ENCODE measurements around the gene DPP7.

DPP7 gene

DNA sequence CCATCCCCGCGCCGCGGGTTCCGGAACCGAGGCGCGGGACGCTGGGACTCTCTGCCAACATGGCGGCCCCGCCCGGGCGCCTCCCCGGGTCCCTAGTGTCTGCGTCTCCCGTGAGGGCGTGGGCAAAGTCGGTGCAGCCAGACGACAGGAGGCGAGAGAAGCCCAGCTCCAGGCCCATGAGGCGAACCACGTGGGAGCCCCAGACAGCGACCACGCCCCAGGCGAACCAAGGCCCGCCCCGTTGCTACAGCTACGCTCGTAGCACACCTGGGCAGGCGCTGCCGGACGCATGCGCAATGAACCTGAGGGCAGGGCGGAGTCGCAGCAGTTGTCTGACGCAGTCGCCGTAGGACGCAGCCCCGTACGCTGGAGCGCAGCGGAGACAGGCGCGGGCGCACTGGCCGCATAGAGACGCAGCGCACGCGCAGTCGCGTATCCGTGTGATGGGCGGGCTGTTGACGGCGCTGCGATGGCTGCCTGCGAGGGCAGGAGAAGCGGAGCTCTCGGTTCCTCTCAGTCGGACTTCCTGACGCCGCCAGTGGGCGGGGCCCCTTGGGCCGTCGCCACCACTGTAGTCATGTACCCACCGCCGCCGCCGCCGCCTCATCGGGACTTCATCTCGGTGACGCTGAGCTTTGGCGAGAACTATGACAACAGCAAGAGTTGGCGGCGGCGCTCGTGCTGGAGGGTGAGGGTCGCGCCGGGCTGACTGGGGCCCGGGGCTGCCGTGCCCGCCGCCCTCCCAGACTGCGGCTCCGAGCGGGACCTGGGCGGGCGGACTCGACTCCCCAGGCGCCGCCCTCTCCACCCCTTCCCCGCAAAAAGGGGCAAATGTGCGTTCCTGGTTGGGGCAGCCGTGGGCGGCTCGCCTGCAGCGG lies 27.8 kb downstream of the DPP7 start, which contains the start of gene MAN1B1:
Gene MAN1B1 (plus strand): TSS at position 455 of the 878 bp plus-strand sequence. CDS start 15 bp downstream, at position 470.
- DNase-seq, result peak; percentile 100

DNA sequence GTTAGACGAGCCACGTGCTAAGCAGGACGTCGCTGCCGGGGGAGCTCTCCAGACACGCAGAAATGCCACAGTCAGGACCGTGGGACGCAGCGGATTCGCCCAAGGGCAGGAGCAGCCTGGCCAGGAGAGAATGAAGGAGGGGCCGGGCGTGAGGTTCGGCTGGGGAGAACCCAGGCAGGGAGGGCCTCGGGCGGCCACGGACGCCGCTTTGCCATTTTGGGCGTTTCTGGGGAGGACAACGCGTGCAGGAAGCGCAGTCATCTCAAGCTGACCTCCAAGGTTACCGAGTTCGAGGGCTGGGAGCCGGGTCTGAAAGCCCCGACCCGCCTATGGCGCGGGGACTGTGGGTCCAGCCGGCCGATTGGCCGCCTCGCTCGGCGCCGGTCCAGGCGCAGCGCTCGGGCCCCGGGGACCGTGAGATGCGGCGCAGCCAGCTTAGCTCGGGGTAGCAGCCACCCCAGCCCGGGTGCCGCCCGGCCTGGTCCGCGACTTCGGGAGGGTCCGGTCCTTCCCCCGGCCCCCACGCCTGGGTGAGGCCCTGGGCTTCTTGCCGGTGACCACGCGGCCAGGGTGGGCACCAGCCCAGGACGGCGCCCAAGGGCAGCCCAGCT lies 28.5 kb downstream of the DPP7 start:
- peak; percentile 51 for DNase-seq

DNA sequence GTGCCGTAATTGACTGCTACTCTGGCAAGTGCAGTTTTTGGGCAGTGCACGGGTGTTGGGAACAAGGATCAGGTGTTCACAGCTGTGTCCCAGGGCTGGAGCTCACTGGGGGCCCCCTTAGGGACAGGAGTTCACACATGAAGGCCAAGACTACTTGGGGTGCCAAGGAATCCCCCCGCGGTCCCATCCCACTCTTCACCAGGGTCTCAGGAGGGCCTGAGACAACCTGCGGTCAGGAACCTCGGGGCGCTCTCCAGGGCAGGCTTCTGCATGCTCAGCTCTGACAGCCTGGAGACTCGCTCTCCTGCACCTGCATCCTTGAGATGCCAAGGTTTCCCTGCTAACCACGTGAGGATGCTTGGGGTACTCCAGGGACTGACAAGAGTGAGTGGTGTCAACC lies 30.0 kb downstream of the DPP7 start:
- no peak for DNase-seq

DNA sequence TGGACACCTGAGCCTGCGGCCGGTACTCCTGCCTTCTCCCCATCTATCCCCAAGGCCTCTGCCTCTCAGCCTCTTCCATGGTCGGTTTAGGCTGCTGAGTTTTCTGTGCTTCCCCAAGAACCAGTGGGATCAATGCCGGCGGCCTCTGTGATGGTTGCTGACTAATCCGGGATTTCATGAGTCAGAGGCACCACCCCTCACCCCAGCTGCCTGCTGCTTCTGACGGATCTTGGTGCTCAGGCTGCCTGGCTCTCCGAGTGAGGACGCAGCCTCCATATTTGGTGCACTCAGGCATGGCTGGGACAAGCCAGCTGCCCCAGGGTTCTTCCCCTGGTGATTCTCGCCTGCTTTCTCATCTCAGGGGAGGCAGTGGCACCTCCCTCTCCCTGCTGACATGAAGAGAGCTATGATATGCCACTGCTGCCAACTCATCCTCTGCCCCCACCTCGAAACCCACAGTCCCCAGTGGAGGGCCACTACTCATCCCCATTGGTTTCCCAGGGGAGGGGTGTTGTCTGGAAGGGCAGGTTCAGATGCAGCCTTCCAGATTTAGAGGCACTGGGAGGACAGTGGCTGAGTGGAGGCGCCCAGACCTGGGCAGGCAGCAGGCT lies 31.0 kb downstream of the DPP7 start:
- no peak for DNase-seq

DNA sequence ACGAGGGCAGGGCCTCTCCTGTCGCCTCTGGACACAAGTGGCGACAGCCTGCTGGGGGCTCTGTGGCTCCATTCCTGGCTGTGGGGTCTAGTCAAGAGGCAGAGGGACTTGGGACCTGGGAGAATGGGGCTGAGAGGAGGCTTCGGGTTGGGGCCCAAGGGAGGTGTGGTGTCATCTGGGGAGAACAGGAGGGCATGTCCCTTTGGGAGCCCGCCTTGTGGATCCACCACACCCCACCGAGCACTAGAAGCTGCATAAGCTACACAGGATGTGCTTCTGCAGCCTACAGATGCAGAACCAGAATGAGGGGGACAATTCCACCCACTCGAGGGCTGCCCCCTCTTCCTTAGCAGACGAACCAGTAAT lies 31.6 kb downstream of the DPP7 start:
- no peak for DNase-seq

DNA sequence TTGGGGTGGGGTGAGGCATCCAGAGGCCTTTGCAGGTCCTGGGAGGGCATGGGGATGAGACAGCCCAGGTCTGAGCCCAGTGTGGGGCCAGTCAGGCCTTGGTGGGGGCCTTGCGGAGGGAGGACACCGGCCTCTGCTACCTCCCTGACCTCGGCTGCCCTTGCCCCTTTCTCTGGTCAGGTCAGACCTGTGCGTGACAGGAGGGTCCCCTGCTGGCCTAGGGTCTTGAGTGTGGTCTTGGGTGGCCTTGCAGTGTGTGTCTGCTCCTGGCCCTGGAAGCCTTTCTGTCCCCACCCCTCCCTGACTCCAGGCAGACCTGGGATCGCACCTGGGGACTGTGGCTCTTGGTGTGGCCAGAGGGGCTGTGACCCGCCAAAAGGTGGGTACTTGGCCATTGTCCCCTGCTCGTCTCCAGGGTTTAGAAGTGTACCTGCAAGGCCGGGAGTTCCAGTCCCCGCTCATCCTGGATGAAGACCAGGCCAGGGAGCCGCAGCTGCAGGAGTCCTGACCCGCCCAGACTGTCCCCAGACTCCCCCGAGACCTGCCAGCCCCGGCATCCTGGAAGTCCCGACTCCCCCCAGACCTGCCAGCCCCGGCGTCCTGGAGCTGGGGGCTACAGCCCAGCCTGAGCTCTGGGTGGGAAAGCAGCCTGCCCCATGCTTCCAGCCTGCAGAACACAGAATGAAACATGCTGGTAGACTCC lies 32.2 kb downstream of the DPP7 start:
- DNase-seq, result no peak

GRCh38 chr9:137080260-137081122 lies 34.0 kb downstream of the DPP7 start:
- no peak for DNase-seq

GRCh38 chr9:137079401-137079787 lies 35.1 kb downstream of the DPP7 start:
- no peak for DNase-seq

- DNase-seq, result no peak
These were observed 35.7 kb downstream of the DPP7 start for GRCh38 chr9:137078701-137079400.

DNA sequence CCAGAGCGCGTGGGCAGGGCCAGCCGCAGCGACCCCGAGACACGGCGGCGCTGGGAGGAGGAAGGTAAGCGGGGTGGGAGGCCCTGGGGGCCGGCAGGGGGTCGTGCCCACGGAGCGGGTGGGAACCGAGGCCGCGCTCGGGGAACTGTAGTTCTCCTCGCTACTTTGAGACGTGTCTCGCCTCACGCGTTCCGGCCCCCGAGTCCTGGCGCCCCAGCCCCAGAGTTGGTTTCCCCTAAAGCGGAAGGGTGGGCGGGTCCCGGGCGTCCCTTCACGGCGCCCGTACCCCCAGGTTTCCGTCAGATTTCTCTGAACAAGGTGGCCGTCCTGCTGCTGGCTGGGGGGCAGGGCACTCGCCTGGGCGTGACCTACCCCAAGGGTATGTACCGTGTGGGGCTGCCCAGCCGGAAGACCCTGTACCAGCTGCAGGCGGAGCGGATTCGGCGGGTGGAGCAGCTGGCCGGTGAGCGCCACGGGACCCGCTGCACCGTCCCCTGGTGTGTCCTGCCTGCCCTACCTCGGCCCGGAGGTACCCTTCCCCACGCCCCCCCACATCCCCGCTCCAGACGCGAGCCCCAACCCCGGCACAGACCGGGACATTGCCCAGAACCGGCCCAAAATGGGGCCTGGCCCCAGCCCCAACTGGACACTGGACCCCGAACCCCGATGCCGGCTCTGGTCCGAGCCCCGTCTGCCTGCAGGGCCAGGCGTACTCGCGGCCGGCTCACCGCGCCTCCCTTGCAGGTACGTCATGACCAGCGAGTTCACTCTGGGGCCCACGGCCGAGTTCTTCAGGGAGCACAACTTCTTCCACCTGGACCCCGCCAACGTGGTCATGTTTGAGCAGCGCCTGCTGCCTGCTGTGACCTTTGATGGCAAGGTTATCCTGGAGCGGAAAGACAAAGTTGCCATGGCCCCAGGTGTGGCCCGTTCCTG lies 36.5 kb downstream of the DPP7 start:
- DNase-seq, result peak; percentile 48

DNA sequence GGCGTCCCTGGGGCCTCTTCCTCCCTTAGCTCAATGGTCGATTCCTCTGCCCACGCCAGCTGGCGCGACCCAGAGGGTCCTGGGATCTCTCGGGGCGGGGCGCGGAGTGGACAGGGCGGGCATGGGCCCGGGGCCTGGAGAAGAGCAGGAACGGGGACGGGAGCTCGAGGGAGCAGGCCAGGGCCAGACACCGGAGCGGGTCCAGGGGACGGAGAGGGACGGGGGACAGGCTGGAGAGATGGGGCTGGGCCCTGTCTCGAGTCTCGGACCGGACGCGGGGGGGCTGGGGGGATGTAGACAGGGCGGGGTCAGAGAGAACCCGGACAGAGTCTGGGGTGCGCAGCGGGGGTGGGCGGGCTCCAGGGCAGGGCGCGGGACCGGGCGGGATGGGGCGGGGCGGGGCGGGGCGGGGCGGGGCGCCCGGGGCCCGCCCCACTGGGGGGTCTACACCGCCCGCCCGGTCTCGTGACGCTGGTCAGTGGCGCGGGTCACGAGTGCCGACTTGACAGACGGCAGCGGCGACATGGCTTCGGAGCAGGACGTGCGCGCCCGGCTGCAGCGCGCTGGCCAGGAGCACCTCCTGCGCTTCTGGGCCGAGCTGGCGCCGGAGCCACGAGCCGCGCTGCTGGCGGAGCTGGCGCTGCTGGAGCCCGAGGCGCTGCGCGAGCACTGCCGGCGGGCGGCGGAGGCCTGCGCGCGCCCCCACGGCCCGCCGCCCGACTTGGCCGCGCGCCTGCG lies 37.4 kb downstream of the DPP7 start, which contains the start of gene UAP1L1:
Gene UAP1L1 (plus strand): TSS at position 508 of the 738 bp plus-strand sequence. CDS start 16 bp downstream, at position 524.
- DNase-seq, result peak; percentile 74

DNA sequence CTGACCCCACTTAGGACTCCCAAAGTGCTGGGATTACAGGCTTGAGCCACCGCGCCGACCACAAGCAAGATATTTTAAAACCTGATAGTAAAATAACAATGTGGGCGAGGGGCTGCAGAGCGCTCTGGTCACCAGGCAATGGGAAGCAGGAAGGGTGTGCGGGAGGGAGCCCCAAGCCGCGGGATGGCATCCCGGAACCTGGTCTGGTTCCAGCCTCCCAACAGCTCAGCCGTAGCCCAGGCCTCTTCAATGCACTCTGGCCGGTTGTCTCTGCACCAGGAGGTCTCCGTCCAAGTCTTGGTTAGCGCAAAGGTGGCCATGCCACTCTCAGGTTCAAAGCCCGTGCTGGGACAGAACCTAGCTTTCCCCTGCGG lies 37.9 kb downstream of the DPP7 start:
- no peak for DNase-seq

GRCh38 chr9:137075275-137075775 lies 39.2 kb downstream of the DPP7 start:
- DNase-seq, result no peak

DNA sequence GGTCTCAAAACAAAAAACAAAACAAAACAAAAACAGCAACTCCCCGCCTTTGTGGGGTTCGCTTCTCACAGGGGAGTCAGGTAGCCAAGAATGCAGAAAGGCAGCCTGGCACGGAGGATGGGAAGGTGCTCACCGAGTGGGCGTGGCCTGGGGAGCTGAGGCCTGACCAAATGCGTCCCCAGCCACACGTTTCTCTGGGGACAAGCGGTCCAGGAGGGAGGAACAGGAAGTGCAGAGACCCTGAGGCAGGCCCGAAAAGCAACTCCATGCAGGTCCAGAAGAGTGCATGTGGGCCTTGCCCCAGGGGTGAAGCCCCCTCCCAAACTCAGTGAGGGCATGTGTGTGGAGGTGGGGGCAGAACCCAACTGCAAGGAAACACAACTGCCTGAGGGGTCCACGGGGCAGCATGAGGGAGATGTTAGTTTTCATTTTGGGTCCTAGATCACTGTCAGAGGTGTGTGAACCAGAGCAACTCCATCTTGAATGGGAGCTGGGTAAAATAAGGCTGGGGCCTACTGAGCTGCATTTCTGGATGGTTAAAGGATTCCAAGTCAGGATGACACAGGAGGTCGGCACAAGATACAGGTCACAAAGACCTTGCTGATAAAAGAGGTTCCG lies 39.8 kb downstream of the DPP7 start:
- DNase-seq, result no peak

GRCh38 chr9:137073992-137074399 lies 40.5 kb downstream of the DPP7 start:
- no peak for DNase-seq

DNA sequence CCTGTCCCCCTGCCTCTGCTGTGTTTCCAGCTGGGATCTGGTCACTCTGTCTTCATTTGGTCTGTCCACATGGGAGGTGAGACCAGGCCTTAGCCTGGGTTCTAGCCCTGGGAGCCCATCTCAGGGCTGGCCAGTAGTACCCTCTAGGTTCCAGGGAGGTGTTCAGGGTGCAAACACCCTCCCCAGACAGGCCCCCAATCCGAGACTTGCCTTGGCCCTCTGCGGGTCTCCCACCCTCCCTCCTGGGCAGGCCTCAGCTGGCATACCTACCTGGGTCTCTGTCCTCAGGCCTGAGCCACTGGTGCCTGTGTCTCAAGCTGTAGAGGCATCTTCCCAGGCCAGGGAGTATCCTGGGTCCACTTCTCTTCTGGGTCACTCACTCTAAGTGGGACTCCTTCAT lies 43.3 kb downstream of the DPP7 start:
- no peak for DNase-seq

GRCh38 chr9:137070906-137071275 lies 43.6 kb downstream of the DPP7 start:
- DNase-seq, result peak; percentile 83

DNA sequence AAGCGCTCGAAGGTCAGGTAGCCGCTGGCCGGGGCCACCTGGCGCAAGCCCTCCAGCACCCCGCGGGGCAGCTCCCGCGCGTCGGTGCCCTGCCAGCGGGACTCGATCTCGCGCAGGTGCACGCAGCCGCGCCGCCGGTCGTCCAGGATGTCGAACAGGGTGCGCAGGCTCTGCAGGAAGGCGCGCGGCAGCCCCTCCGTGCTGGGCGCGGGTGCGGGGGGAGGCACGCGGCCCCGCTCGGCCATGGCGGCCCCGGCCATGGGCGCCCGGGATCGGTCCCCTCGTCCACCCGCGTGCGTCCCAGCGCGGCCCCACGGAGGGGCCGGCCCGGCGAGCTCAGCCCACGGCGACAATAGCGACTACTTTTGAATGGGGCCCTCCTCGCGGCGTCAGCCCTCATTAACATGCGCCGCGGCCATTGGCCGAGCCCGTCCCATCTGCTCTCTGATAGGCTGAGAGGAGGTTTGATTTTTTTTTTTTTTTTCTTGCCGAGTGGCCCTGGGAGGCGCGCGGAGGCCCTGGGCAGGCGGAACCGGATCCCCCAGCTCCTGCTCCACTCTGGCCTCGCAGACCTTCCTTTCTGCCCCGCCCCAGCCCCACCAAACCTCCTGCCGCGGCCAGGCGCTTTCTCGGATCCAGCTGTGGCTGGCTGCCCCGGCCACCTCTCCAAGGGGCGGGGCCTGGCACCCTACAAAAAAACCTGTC lies 44.2 kb downstream of the DPP7 start, which contains the start of gene SAPCD2:
Gene SAPCD2 (minus strand): TSS at position 357 of the 705 bp plus-strand sequence. CDS start 97 bp downstream, at position 260.
- DNase-seq, result peak; percentile 97
